Measurements from ENCODE around the gene NDUFS3. TPM values are rescaled to one million over a fixed set of nuclear protein-coding genes. Genes with fewer than 3 reads are reported as not detected.
A peak's percentile ranks its signal among the peaks of the same experiment; 100 is the strongest.
"Not testable (repeated sequence)": the region's sequence is repeated elsewhere in the genome, so short reads cannot be mapped to it uniquely, and the experiment has no call there.

NDUFS3 gene
- total RNA-seq, 1 donor from 2014 or later = 133 TPM

DNA sequence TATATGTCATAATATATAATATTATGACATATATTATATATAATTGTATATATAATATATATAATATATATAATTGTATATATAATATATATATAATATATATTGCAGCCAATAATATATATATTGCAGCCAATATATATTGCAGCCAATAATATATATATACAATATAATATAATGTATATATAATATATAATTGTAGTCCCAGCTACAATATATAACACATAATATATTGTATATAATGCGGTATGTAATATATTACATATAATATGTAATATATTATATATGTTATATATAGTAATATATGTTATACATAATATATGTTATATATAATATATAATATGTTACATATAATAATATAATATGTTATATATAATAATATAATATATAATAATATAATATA is 20.2 kb upstream of the NDUFS3 start:
- DNase-seq (ENCODE audit: low read depth) = no peak

DNA sequence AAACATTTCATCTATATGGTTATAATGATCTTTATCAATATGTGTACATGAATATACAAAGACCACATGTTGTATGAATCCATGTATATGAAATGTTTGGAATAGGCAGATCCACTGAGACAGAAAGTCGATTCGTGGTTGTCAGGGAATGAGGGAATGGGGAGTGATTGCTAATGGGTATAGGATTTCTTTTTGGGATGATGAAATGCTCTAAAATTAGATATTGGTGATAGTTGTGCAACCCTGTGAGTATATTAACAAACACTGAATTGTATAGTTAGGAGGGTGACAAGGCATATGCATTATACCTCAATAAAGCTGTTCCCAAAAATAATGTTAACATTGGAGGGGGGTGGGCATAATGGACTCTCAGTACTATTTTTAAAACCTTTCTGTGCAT is 18.4 kb upstream of the NDUFS3 start:
- no peak for DNase-seq (ENCODE audit: low read depth)

DNA sequence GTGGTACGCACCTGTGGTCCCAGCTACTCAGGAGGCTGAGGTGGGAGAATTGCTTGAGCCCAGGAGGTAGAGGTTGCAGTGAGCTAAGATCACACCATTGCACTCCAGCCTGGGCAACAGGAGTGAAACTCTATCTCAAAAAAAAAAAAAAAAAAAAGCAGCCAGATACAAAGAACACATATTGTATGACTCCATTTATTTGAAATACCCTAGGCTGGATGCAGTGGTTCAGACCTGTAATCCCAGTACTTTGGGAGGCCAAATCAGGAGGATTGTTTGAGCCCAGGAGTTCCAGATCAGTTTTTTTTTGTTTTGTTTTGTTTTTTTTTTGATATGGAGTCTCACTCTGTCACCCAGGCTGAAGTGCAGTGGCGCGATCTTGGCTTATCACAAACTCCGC is 16.5 kb upstream of the NDUFS3 start:
- not testable (repeated sequence) for DNase-seq (ENCODE audit: low read depth)

DNA sequence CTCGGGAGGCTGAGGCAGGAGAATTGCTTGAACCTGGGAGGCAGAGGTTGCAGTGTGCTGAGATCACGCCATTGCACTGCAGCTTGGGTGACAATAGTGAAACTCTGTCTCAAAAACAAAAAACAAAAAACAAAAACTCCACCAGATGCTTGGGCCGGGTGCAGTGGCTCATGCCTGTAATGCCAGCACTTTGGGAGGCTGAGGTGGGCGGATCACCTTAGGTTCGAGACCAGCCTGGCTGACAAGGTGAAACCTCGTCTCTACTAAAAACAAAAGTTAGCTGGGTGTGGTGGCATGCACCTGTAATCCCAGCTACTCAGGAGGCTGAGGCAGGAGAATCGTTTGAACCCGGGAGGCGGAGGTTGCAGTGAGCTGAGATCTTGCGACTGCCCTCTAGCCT is 14.5 kb upstream of the NDUFS3 start:
- DNase-seq (ENCODE audit: low read depth) = not testable (repeated sequence)

DNA sequence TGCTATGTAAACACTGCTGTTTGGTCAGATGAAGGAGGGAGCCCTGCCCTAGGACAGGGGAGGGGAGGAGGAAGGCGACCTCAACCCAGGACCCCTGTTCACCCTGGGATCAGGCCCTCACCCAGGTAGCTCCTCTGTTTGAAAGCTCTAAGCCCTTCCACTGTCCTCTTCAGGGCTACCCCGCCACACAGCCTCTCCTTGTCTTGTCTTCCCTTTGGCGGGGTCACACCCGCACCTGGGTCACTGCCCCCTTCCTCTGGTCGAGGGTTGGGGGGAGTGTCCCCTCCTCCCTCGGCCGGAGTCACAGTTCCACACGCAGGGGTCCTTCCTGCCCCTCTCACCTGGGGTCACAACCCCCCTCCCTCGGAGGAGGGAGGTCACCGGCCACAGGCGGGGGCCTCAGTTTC is 13.9 kb upstream of the NDUFS3 start:
- no peak for DNase-seq (ENCODE audit: low read depth)

DNA sequence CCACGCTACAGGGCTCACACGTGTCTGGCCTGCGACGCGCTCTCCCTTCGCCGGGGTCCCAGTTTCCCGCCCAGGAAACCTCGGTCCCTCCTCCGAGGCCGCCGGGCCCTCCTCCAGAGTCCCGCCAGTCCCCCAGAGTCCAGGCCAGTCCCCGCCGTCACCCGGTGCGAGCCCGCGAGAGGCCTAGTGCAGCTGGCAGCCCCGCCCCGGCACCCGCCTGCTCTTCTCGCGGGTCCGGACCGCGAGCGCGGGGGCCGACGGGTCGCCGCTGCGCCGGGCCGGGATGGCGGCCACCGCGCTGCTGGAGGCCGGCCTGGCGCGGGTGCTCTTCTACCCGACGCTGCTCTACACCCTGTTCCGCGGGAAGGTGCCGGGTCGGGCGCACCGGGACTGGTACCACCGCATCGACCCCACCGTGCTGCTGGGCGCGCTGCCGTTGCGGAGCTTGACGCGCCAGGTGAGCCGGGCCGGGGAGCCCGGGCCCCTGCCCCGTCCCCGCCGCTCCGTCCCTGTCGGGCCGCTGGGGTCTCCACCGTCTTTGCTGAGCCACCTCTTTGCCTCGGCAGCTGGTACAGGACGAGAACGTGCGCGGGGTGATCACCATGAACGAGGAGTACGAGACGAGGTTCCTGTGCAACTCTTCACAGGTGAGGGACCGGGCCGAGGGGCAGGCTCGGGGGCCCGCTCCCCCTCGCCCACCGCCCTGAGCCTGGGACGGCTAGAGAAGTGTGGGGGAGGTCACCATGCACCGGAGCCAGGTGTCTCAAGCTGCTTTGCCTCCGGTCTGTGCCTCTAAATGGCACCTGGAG is 13.3 kb upstream of the NDUFS3 start, which contains the start of gene PTPMT1:
PTPMT1 (plus strand) TSS at position 260 of the 809 bp plus-strand sequence; CDS start at position 284, 24 bp downstream.
- peak; percentile 80 for DNase-seq (ENCODE audit: low read depth)

DNA sequence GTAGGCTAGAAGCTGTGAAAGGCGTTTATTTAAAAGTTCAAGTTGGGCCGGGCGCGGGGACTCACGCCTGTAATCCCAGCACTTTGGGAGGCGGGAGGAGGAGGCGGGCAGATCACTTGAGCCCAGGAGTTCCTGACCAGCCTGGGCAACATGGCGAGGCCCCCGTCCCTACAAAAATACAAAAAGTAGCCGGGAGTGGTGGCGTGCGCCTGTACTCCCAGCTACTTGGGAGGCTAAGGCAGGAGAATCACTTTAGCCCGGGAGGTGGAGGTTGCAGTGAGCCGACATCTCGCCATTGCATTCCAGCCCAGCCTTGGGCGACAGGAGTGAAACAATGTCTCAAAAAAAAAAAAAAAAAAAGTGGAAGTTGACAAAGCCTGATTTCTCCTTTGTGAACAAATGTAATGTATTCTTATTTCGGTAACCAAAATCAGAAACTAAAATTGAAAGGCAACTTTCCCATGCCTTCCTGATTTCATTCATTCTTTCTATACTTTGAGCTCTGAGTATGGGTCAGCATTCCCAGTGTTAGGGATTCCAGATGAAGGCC is 12.7 kb upstream of the NDUFS3 start:
- DNase-seq (ENCODE audit: low read depth) = peak; percentile 8

DNA sequence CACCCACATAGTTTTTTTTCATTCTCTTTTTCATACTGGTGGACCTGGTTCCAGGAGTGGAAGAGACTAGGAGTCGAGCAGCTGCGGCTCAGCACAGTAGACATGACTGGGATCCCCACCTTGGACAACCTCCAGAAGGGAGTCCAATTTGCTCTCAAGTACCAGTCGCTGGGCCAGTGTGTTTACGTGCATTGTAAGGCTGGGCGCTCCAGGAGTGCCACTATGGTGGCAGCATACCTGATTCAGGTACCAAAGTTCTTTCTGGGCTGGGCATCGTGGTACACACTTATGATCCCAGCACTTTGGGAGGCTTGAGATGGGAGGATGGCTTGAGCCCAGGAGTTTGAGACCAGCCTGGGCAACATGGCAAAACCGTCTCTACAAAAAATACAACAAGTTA is 9.2 kb upstream of the NDUFS3 start:
- no peak for DNase-seq (ENCODE audit: low read depth)

DNA sequence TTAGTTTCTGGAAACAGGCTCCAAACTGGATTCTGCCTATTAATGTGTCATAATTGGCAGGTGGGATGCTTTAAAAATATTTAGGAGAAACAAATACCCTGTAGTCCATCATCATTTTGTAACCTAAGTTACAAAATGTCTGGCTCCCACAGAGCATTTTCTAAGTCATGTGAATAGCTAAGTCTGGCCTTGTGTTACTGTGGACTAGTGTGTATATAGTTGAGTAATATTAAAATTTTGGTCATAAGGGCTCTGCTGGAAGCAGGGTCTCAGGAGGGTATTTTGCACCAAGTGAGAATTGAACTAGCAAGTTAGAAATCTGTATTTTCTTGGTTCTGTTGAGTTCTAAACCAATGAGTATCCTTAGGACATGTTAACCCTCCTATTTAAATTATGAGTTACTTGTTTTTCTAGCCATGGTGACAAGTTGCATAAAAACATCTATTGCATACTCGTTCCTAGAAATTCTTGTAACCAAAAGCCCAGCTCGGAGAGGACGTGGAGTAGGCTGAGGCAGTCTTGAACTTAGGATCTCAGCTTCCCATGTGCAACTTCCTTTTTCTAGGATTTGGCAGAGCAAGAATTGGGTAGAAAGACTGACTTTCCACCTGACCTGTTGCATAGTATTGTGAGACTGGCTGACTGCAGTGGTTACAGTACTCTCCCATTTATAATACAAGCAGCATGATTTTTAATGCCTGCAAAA is 8.1 kb upstream of the NDUFS3 start:
- DNase-seq (ENCODE audit: low read depth) = no peak

DNA sequence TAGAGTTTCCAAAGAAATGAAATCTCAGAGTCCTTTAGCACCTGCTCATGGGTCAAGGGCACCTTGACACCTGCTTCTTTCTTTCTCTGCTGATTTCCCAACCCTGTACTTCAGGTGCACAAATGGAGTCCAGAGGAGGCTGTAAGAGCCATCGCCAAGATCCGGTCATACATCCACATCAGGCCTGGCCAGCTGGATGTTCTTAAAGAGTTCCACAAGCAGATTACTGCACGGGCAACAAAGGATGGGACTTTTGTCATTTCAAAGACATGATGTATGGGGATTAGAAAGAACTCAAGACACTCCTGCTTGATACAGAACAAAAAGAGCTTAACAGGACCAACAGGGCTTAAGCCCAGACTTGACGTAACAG is 7.5 kb upstream of the NDUFS3 start:
- DNase-seq (ENCODE audit: low read depth) = no peak

DNA sequence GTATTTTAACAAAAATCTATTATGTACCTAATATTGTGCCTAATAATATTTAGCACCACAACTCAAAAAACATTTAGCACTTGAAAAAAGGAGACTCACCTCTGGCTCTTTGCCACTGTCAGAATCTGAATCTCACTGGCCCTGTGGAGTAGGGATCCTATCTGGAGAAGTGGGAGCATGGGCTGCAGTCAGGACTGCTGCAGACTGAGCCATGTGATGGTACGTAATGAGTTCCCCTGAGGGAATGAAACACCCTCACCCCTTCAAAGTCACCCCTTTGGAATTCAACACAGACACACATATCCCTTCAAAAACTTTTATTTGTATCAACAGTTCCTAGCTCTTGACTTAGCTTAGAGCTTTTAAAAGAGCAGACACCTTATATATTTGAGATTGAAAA is 7.0 kb upstream of the NDUFS3 start:
- DNase-seq (ENCODE audit: low read depth) = peak; percentile 17

DNA sequence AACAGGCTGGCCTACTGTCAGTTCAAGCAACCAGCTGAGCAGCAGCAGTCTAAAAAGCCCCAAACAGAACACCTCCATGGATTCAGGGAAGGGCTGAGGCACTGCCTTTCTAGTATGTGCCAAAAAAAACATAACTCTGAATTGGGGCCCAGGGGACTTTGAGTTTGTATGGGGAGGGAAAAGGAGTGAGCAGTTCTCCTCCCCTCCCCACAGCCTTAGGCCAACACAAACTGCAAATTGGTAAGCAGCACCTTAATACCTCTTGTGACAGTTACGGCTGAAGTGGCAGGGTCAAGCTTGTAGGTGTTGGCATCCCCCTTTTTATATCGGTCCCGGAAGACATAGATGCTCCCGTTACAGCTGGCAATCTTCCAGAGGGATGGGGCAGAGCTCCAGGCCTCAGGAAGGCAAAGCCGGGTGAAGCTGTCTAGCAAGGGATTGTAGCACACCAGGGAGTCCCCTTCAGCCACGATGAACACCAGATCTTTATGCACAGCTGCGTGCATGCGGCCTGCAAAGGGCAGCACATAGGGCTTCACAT is 6.1 kb upstream of the NDUFS3 start:
- DNase-seq (ENCODE audit: low read depth) = peak; percentile 38

DNA sequence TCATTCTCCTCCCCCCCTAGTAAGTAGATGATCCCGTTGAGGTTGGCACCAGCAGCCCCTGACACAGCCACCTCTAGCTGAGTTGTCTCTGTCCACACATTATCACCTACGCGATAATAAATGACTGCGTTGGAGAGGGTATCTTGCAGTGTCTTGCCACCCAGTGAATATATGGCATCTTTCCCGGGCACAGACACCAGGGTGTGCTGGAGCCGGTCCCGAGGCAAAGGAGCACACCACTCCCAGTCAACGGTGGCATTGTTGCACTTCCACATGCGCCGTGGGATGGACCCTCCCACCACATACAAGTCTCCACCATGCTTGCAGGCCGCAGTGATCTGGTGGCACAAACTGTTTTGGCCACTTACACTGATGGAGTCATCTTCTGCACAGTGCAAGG is 5.6 kb upstream of the NDUFS3 start:
- DNase-seq (ENCODE audit: low read depth) = no peak

DNA sequence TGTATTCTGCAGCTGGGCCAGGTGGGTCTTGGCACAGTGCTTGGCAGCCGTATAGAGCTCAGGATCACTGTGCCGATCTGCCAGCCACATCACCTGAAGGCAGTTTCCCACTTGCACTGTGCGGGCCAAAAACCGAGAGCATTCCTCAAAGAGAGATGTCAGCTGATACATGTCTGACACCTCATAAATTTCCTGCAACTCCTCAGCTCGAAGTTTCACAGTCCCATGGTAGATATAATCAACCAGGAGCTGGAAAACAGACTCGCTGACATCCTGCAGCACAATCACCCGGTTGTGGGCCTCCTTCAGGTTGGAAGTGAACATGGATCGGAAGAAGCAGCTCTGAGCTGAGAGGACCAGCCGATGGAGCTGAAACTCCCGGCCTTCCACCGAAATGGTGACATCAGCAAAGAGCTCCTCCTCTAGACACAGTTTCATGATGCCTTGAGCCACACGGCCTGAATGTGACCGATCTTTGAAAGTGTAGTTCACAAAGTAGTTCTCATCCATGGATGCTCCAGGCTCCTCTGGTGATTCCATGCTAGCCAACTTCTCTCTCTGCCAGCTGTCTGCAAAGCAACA is 1.3 kb upstream of the NDUFS3 start:
- no peak for DNase-seq (ENCODE audit: low read depth)

DNA sequence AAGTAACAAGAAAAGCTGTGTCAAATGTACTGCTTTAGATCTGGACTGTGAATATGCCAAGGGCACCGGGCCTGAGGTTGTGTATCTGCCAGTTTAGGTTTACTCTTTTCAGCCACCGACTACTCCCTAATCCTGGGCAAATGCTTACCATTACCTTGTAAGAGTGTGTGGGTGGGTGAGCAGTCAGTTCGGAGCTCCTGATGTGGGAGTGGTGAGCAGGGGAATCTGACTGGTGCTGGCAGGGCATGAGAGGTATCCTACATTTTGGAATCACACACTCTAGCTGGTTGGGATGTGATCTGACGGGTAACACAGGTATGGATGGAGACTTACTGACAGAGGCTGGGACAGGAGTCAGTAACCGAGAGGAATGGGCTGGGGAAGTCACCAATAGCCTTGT is 5.0 kb downstream of the NDUFS3 start:
- DNase-seq (ENCODE audit: low read depth) = no peak

DNA sequence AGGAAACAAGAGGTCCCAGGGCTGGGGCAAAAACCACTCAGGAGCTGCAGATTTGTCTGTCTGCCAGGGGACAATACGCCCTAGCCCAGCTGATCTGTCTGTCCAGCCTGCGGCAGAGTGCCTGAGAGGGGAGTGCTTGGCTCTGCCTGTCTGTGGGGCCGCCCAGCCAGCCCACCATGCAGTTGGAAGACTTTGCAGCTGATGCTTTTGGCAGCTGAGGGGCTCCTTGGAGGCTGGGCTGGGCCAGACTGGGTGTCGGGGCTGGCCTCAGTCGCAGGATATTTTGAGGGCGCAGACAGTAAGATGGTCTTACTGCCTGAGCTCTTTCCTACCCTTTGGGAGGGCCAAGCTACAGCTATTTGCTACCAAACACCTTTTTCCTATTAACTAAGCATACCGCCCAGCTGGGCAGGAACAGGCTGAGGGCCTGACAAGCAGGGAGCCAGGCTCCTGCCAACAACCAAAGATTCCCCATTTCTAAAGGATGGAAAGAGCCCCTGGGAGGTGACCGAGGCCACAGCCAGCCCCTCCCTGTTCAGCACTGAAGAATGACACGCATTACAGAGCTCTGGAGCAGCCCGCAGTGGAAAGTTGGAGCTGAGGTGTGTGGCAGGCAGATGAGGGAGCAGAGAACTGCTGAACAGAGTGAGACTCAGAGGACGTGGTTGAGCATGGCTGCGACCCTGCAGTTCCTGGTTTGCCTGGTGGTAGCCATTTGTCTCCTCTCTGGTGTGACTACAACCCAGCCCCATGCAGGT is 7.4 kb downstream of the NDUFS3 start, which contains the start of gene FAM180B:
FAM180B (plus strand) TSS at position 581 of the 758 bp plus-strand sequence; CDS start at position 672, 91 bp downstream.
- DNase-seq (ENCODE audit: low read depth) = peak; percentile 56

DNA sequence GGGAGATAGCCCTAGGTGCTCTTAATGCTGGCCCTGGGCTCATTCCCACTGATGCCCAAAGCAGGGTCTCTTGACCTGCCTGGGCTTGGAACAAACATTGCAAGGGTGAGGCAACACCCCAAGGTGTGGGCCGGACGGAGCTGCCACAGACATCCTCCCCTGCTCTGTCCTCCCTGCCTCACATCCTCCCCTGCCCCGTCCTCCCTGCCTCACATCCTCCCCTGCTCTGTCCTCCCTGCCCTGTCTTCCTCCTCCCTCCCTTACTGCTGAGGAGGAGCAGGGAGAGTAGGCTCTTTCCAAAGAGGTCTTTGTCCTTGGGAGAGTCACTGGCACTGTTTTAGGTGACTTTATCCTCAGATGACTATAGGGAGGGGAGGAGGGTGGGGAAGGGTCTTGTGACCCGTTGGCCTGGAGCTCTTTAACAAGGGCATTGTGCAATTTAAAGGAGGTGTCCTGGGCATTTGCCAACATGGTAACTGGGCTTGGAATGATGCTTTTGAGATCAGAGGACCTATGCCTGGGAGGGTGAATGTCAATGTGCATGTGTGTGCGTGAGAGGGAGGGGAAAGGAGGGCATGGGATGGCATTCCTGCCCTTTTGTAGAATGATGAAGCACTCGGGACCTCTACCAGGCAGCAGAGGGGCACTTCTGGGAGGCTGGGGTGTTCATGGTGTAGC is 8.3 kb downstream of the NDUFS3 start:
- DNase-seq (ENCODE audit: low read depth) = no peak

DNA sequence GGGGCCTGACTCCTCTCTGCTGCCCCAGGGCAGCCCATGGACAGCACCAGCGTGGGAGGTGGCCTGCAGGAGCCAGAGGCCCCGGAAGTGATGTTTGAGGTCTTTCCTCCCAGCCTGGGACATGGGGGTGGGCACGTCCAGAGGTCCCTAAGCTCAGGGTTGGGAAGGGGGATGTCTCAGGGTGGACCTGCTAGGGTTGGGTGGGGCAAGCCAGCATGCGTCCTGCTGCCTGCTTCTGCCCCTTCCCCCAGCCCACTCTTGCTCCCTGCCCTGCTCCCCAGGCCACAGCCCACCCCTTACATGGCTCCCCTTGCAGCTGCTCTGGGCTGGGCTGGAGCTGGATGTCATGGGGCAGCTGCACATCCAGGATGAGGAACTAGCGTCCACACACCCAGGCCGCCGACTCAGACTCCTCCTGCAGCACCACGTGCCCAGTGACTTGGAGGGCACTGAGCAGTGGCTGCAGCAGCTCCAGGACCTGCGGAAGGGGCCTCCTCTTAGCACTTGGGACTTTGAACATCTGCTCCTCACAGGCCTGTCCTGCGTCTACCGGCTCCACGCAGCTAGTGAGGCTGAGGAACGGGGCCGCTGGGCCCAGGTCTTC is 9.0 kb downstream of the NDUFS3 start:
- peak; percentile 86 for DNase-seq (ENCODE audit: low read depth)

DNA sequence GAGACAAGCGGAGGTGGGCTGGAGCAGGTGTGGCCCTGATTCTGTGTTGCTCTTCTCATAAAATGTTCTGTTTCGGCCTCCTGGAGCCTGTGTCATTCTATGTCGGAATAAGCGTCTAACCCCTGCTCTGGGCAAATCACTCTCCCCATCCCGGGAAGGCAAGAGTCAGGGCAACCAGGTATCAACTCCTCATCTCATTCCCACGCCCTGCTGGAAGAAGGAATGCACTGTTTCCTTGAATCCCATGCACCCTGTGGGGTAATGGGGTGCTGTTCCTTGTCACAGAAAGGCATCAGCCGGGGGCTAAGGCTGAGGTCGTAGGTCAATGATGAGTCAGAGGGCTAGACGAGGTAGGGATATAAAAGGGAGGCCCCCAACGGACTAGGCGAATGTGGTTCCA is 10.2 kb downstream of the NDUFS3 start:
- no peak for DNase-seq (ENCODE audit: low read depth)

DNA sequence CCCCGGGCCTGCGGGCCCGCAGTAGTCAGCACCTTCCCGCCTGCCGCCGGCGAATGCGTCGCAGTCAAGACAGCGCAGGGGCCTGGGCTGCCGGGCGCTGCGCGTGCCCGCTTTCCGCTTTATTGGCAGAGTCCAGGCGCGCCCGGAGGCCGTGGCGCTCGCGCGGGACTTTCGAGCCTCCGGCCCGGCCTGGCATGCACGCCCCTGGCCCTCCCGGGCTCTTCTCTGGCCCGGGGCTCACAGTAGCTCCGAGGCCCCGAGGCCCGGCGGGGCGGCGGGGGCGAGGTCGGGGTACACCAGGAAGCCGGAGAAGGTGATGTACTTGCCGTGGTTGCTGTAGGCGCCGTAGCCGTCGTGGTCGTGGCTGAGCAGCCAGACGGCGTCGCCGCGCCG is 10.7 kb downstream of the NDUFS3 start:
- no peak for DNase-seq (ENCODE audit: low read depth)
